CD4-positive, CD25-positive, alpha-beta regulatory T cell (primary cell): ENCODE data around the gene CYB561D1. TPM values are rescaled to one million over a fixed set of nuclear protein-coding genes. Genes with fewer than 3 reads are reported as not detected.
A peak's percentile ranks its signal among the peaks of the same experiment; 100 is the strongest.

Experiments used
- ATAC-seq, 2 donors: fragments of 150-1000 bp; cut with Tn5 transposase; one replicate each; pipeline ENCODE4 v1.10.0; 2021; ENCODE audit warnings: low read depth in 2 of 2, moderate number of reproducible peaks in 2 of 2, moderate library complexity in 1 of 2
- DNase-seq, 3 donors: peaks; one replicate each; pipeline versions ENCODE4 v3.0.0 to v3.0.0-alpha.2; 2012 to 2022; ENCODE audit warnings: mixed read lengths in 1 of 3
- H3K27ac ChIP-seq: one replicate; pipeline ENCODE4 v1.7.0; 2013; ENCODE audit warnings: mild to moderate bottlenecking, low read length; ENCODE audit not compliant: insufficient read depth, poor library complexity, severe bottlenecking
- H3K27me3 ChIP-seq: one replicate; pipeline ENCODE4 v1.7.0; 2013; ENCODE audit warnings: low read length; ENCODE audit not compliant: control insufficient read depth, insufficient read depth
- H3K36me3 ChIP-seq: one replicate; pipeline ENCODE4 v1.7.0; 2013; ENCODE audit warnings: mild to moderate bottlenecking, low read length, moderate library complexity; ENCODE audit not compliant: control insufficient read depth, insufficient read depth
- H3K4me1 ChIP-seq: 2 replicates; pipeline ENCODE4 v1.7.0; 2013; ENCODE audit warnings: mild to moderate bottlenecking, low read length; ENCODE audit not compliant: insufficient read depth, control insufficient read depth, poor library complexity, severe bottlenecking
- H3K4me3 ChIP-seq: one replicate; pipeline ENCODE4 v1.7.0; 2013; ENCODE audit warnings: low read depth, mild to moderate bottlenecking, low read length, moderate library complexity
- H3K9me3 ChIP-seq, 2 experiments: 1 replicate in 1 of 2; 2 replicates in 1 of 2; pipeline ENCODE4 v1.7.0; 2013; ENCODE audit warnings: low read length in 2 of 2, mild to moderate bottlenecking in 1 of 2, moderate library complexity in 1 of 2; ENCODE audit not compliant: control insufficient read depth in 2 of 2
- H3K27ac Mint-ChIP-seq, 3 donors: one replicate each; pipeline ENCODE4 v1.8.0; 2020 to 2022; ENCODE audit warnings: mild to moderate bottlenecking in 3 of 3, mixed read lengths in 3 of 3, moderate library complexity in 2 of 3
- H3K27me3 Mint-ChIP-seq: one replicate; pipeline ENCODE4 v1.8.0; 2022; ENCODE audit warnings: mild to moderate bottlenecking, mixed read lengths
- H3K36me3 Mint-ChIP-seq: one replicate; pipeline ENCODE4 v1.8.0; 2020; ENCODE audit warnings: mixed read lengths
- H3K4me1 Mint-ChIP-seq, 4 donors: one replicate each; pipeline ENCODE4 v1.8.0; 2020 to 2022; ENCODE audit warnings: mixed read lengths in 4 of 4, mild to moderate bottlenecking in 1 of 4
- H3K4me3 Mint-ChIP-seq, 4 donors: one replicate each; pipeline ENCODE4 v1.8.0; 2020 to 2022; ENCODE audit warnings: mild to moderate bottlenecking in 4 of 4, mixed read lengths in 4 of 4, moderate library complexity in 3 of 4
- H3K9me3 Mint-ChIP-seq, 7 donors: one replicate each; pipeline ENCODE4 v1.8.0; 2020 to 2022; ENCODE audit warnings: mixed read lengths in 7 of 7, mild to moderate bottlenecking in 3 of 7, moderate library complexity in 2 of 7
- polyA plus RNA-seq, 4 donors: library from polyadenylated mRNA; unstranded; fragments of 300-500 nt; fragmentation: Illumina TruSeq; gene quantifications; one replicate each; pipeline ENCODE4 v1.2.3, GENCODE V29; 2021
- total RNA-seq: library from RNA; stranded (reverse); gene quantifications from one replicate; pipeline ENCODE4 v1.2.3, GENCODE V29; 2022

Gene CYB561D1
- total and polyA plus RNA-seq, 5 donors from 2014 or later = 11.5 to 30.7 (median 20.3) TPM

DNA sequence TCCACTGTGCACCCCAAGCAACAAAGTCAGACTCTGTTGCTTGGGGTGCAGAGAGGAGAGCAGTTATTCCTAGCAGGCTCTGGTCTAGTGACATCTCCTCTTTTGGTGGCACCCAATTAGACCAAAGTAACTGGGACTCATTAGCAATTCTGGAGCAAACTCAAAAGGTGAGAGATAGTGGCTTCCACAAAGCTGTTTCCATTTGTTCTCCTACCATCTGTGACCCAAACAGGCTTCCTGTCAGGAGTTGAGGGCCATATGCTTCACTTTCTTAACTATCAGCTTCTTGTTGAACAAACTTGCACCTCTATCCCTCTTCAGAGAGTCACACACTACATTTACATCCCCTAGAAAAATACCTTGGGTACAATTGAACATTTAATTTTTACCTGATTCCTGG, 11.7 kb upstream of the CYB561D1 start:
- no peak for DNase-seq
- peaks cover 0 to 39% (median 28%) of the 10 kb centered on the region in 4 donors for H3K4me1 Mint-ChIP-seq
- no peak for ATAC-seq
- H3K9me3 Mint-ChIP-seq = no peaks in the 10 kb centered on the region
- peaks cover 4% of the 10 kb centered on the region for H3K36me3 Mint-ChIP-seq
- no peaks in the 10 kb centered on the region for H3K36me3 ChIP-seq
- peak overlapping the region; percentile 14 for H3K4me3 ChIP-seq
- no peaks in the 10 kb centered on the region for H3K9me3 ChIP-seq
- H3K4me3 Mint-ChIP-seq = peak overlapping the region in 3 of 4 donors; percentile 89 to 97 (median 90)
- peak overlapping the region in 1 of 3 donors; percentile 17 for H3K27ac Mint-ChIP-seq
- H3K27ac ChIP-seq = no peak overlapping the region
- peaks cover 18% of the 10 kb centered on the region for H3K27me3 Mint-ChIP-seq
- peaks cover 20% of the 10 kb centered on the region for H3K4me1 ChIP-seq
- no peaks in the 10 kb centered on the region for H3K27me3 ChIP-seq

DNA sequence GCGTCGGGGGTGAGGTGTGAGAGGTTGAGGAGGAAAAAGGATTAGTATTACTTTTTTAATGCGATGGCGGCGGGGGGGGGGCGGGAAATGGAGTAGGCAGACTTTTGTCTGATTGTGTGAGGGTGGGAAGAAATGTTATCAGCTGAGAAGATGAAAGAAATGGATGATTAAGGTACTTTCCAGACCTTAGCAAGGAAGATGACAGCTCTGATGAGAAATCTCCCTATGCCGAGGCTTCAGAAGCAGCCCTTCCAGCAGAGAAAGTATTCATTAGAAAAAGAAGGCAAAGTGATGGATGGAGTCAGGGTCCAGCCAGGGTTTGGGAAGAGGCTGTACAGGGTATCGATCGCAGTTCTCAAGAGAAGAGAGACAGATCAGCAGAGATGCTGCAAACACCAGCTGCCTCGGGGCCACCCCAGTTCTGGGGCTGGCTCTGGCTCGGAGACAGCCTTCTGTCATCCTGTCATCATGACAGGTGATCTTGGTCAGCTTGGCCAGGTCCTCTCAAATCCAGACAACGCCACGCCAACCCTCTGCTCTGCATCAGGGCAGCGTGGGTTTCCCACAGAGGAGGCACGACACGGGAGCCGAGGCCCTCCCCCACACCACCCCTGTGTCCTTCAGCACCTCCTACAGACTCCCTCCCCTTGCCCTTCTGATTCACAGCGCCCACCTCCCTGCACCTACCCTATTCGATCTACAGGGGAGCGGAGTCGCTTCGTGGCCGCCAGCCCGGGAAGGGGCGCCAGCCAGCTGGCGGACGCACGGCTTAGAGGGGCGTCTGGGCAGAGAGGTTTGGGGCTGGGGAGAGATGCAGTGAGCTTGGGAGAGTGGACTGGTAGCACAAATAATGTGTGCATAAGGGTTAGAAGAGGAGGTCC, 10.9 kb upstream of the CYB561D1 start:
- Mint-ChIP-seq H3K4me1 (peaks cover 0 to 39% (median 29%) of the 10 kb centered on the region in 4 donors), H3K9me3 (no peaks in the 10 kb centered on the region), H3K36me3 (peaks cover 8% of the 10 kb centered on the region), H3K27me3 (peaks cover 13% of the 10 kb centered on the region), H3K4me3 (peak overlapping the region; percentile 89 to 97 (median 96)), H3K27ac (peak overlapping the region; percentile 87 to 95 (median 90))
- Histone ChIP-seq H3K36me3 (no peaks in the 10 kb centered on the region), H3K4me3 (peak overlapping the region; percentile 90), H3K4me1 (peaks cover 20% of the 10 kb centered on the region), H3K9me3 (no peaks in the 10 kb centered on the region), H3K27me3 (no peaks in the 10 kb centered on the region), H3K27ac (peak overlapping the region; percentile 63)
- peak; percentile 42 to 45 for ATAC-seq
- peak in 2 of 3 donors; percentile 20 to 42 for DNase-seq

GRCh38 chr1:109483672-109484518, 10.0 kb upstream of the CYB561D1 start, which contains the start of gene ATXN7L2:
Gene ATXN7L2 (plus strand): TSS chr1:109483905. CDS start chr1:109483954, 49 bp downstream.
- peak; percentile 90 to 94 (median 93) for DNase-seq
- H3K4me3 ChIP-seq = peak within 1 kb of the TSS; percentile 90
- Mint-ChIP-seq H3K9me3 (no peaks in the 10 kb centered on the region), H3K4me3 (peak within 1 kb of the TSS; percentile 89 to 97 (median 96)), H3K36me3 (peaks cover 8% of the 10 kb centered on the region), H3K4me1 (peaks cover 0 to 35% (median 25%) of the 10 kb centered on the region in 4 donors), H3K27ac (peak within 1 kb of the TSS; percentile 87 to 95 (median 90)), H3K27me3 (peaks cover 9% of the 10 kb centered on the region)
- H3K36me3 ChIP-seq = peaks cover 4% of the 10 kb centered on the region
- no peaks in the 10 kb centered on the region for H3K27me3 ChIP-seq
- H3K27ac ChIP-seq = peak within 1 kb of the TSS; percentile 84
- peaks cover 20% of the 10 kb centered on the region for H3K4me1 ChIP-seq
- no peaks in the 10 kb centered on the region for H3K9me3 ChIP-seq
- ATAC-seq = peak; percentile 79

GRCh38 chr1:109484519-109484975, 9.3 kb upstream of the CYB561D1 start:
- H3K27ac Mint-ChIP-seq = peak overlapping the region; percentile 55 to 87 (median 86)
- Histone ChIP-seq H3K27me3 (no peaks in the 10 kb centered on the region), H3K9me3 (no peaks in the 10 kb centered on the region), H3K27ac (peak overlapping the region; percentile 84), H3K4me3 (peak overlapping the region; percentile 73), H3K36me3 (peaks cover 11% of the 10 kb centered on the region), H3K4me1 (peaks cover 20% of the 10 kb centered on the region)
- peak overlapping the region; percentile 89 to 97 (median 96) for H3K4me3 Mint-ChIP-seq
- DNase-seq = no peak
- ATAC-seq = no peak
- peaks cover 0 to 33% (median 24%) of the 10 kb centered on the region in 4 donors for H3K4me1 Mint-ChIP-seq
- no peaks in the 10 kb centered on the region for H3K9me3 Mint-ChIP-seq
- H3K27me3 Mint-ChIP-seq = peaks cover 9% of the 10 kb centered on the region
- H3K36me3 Mint-ChIP-seq = peaks cover 8% of the 10 kb centered on the region

DNA sequence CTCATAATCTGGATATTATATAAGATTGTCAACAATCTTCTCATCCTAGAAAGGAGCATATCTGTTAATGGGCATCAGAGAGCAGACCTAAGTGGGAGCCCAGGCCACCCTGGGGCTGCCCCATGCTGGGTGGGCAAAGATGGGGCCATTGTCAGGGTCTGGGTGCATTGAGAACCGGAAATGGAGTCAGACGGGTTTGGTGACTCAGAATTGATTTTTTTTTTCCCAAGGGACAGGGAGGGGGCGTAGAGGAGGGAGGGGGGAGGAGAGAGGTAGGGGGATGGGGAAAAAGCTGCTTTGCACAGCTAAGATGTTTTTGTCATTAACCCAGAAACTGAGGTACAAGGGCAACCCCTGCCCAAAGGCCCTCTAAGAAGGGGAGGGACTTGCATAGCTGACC, 8.9 kb upstream of the CYB561D1 start:
- H3K4me1 Mint-ChIP-seq = peaks cover 0 to 33% (median 24%) of the 10 kb centered on the region in 4 donors
- peaks cover 8% of the 10 kb centered on the region for H3K36me3 Mint-ChIP-seq
- ATAC-seq (no peak), DNase-seq (no peak)
- H3K4me1 ChIP-seq = peaks cover 20% of the 10 kb centered on the region
- peaks cover 9% of the 10 kb centered on the region for H3K27me3 Mint-ChIP-seq
- no peaks in the 10 kb centered on the region for H3K27me3 ChIP-seq
- H3K9me3 ChIP-seq = no peaks in the 10 kb centered on the region
- peak overlapping the region in 1 of 3 donors; percentile 87 for H3K27ac Mint-ChIP-seq
- H3K9me3 Mint-ChIP-seq = no peaks in the 10 kb centered on the region
- no peak overlapping the region for H3K27ac ChIP-seq
- peak overlapping the region; percentile 89 to 97 (median 96) for H3K4me3 Mint-ChIP-seq
- H3K4me3 ChIP-seq = peak overlapping the region; percentile 73
- peaks cover 12% of the 10 kb centered on the region for H3K36me3 ChIP-seq

DNA sequence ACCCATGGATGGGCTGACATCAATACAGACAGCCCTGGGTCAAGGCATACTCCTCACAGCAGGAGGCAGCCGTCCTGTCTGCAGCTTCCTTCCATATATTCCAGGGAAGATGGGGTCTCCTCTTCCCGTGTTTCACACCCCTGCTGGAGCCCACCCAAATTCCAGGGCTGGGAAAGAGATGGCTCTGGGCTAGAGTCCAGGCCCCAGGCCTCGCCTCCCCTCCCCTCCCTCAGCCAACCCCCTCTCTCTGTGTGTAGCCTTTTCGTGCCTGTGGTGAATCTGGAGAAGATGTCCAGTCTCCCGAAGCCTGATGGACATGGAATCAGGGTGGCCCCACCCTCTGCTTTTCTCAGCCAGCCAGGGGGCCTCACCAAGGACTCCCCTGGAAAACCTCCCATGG, 6.6 kb upstream of the CYB561D1 start:
- Histone ChIP-seq H3K9me3 (no peaks in the 10 kb centered on the region), H3K4me3 (no peak overlapping the region), H3K36me3 (peaks cover 12% of the 10 kb centered on the region), H3K4me1 (peaks cover 20% of the 10 kb centered on the region), H3K27ac (no peak overlapping the region), H3K27me3 (no peaks in the 10 kb centered on the region)
- DNase-seq (no peak), ATAC-seq (no peak)
- H3K36me3 Mint-ChIP-seq = peaks cover 8% of the 10 kb centered on the region
- H3K9me3 Mint-ChIP-seq = no peaks in the 10 kb centered on the region
- H3K27me3 Mint-ChIP-seq = peaks cover 5% of the 10 kb centered on the region
- H3K4me1 Mint-ChIP-seq = peaks cover 0 to 37% (median 29%) of the 10 kb centered on the region in 4 donors
- H3K27ac Mint-ChIP-seq = no peak overlapping the region
- H3K4me3 Mint-ChIP-seq = peak overlapping the region in 1 of 4 donors; percentile 69

- H3K4me1 ChIP-seq = peaks cover 15% of the 10 kb centered on the region
- H3K36me3 ChIP-seq = peaks cover 12% of the 10 kb centered on the region
- H3K27ac Mint-ChIP-seq = no peak overlapping the region
- H3K4me3 ChIP-seq = no peak overlapping the region
- no peaks in the 10 kb centered on the region for H3K9me3 Mint-ChIP-seq
- H3K27me3 ChIP-seq = no peaks in the 10 kb centered on the region
- peaks cover 5% of the 10 kb centered on the region for H3K27me3 Mint-ChIP-seq
- ATAC-seq (no peak), DNase-seq (no peak)
- H3K27ac ChIP-seq = no peak overlapping the region
- H3K4me3 Mint-ChIP-seq = peak overlapping the region in 2 of 4 donors; percentile 32 to 69
- peaks cover 8% of the 10 kb centered on the region for H3K36me3 Mint-ChIP-seq
- peaks cover 0 to 29% (median 20%) of the 10 kb centered on the region in 4 donors for H3K4me1 Mint-ChIP-seq
- H3K9me3 ChIP-seq = no peaks in the 10 kb centered on the region
These were observed 5.7 kb upstream of the CYB561D1 start for GRCh38 chr1:109488201-109488600.
